ENCODE data around the gene MSTO1. TPM values are rescaled to one million over a fixed set of nuclear protein-coding genes. Genes with fewer than 3 reads are reported as not detected.
"Not testable (repeated sequence)": the region's sequence is repeated elsewhere in the genome, so short reads cannot be mapped to it uniquely, and the experiment has no call there.

Gene MSTO1
- total and polyA plus RNA-seq, 8 donors: 10.8 to 47.1 (median 24.2) TPM

- Histone ChIP-seq H3K36me3 (no peaks in the 10 kb centered on the region), H3K4me3 (no peak overlapping the region), H3K9me3 (no peaks in the 10 kb centered on the region), H3K27ac (no peak overlapping the region), H3K27me3 (no peaks in the 10 kb centered on the region), H3K4me1 (peaks cover 0 to 4% (median 0%) of the 10 kb centered on the region in 3 donors)
- WGBS, 2 donors: 77 to 87% methylated on average over 3 of the region's 3 CpGs
- ATAC-seq: no peak
- intact Hi-C loops (cut with DNase I): no loop called here
- DNase-seq: no peak
- TF ChIP-seq, protein P1, sequence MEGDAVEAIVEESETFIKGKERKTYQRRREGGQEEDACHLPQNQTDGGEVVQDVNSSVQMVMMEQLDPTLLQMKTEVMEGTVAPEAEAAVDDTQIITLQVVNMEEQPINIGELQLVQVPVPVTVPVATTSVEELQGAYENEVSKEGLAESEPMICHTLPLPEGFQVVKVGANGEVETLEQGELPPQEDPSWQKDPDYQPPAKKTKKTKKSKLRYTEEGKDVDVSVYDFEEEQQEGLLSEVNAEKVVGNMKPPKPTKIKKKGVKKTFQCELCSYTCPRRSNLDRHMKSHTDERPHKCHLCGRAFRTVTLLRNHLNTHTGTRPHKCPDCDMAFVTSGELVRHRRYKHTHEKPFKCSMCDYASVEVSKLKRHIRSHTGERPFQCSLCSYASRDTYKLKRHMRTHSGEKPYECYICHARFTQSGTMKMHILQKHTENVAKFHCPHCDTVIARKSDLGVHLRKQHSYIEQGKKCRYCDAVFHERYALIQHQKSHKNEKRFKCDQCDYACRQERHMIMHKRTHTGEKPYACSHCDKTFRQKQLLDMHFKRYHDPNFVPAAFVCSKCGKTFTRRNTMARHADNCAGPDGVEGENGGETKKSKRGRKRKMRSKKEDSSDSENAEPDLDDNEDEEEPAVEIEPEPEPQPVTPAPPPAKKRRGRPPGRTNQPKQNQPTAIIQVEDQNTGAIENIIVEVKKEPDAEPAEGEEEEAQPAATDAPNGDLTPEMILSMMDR (IDR thresholded peaks at IDR 0.05): no peak
- FAIRE-seq: no peak
Measured at GRCh38 chr1:155652951-155653350, 42.9 kb downstream of the MSTO1 start.

GRCh38 chr1:155657463-155657862, 47.4 kb downstream of the MSTO1 start:
- no peaks in the 10 kb centered on the region for H3K27me3 ChIP-seq
- H3K4me3 ChIP-seq: no peak overlapping the region
- no peaks in the 10 kb centered on the region for H3K9me3 ChIP-seq
- TF ChIP-seq, protein P1 (IDR thresholded peaks at IDR 0.05): no peak
- H3K36me3 ChIP-seq: peaks cover 0 to 27% (median 25%) of the 10 kb centered on the region in 3 donors
- 44 to 53% methylated on average over 2 of the region's 2 CpGs for WGBS, 2 donors
- intact Hi-C loops (cut with DNase I): no loop called here
- ATAC-seq (peak in 1 of 4 donors; percentile 15), DNase-seq (no peak), FAIRE-seq (no peak)
- H3K4me1 ChIP-seq: no peaks in the 10 kb centered on the region
- no peak overlapping the region for H3K27ac ChIP-seq

- H3K4me1 ChIP-seq; ATAC-seq; H3K4me3 ChIP-seq; H3K9me3 ChIP-seq; intact Hi-C loops (cut with DNase I); H3K27ac ChIP-seq; H3K27me3 ChIP-seq; FAIRE-seq; DNase-seq: not testable (repeated sequence)
- WGBS, 2 donors: 95 to 100% methylated on average over 3 of the region's 4 CpGs
- peaks cover 0 to 30% (median 30%) of the 10 kb centered on the region in 3 donors for H3K36me3 ChIP-seq
Measured at GRCh38 chr1:155661239-155661638, 51.2 kb downstream of the MSTO1 start.

Other genes starting within 250 kb of the MSTO1 start
- 10 to 100 TPM; 21.2 to 38.6 (median 24.8) TPM for gene ASH1L, start 47.4 kb upstream of the MSTO1 start, total RNA-seq
- gene ASH1L, start 47.4 kb upstream of the MSTO1 start, polyA plus RNA-seq: 1 to 10 TPM; 6.2 to 7.8 TPM
- 10 to 100 TPM; 22.1 to 37.8 (median 24.2) TPM for gene YY1AP1, start 78.6 kb downstream of the MSTO1 start, total RNA-seq
- gene YY1AP1, start 78.6 kb downstream of the MSTO1 start, polyA plus RNA-seq: 10 to 100 TPM; 19.9 to 41.4 TPM
- 10 to 100 TPM; 40.3 to 56.7 (median 46.5) TPM for gene DAP3, start 78.9 kb downstream of the MSTO1 start, total RNA-seq
- gene DAP3, start 78.9 kb downstream of the MSTO1 start, polyA plus RNA-seq: 10 to 100 TPM; 52.9 to 73.8 TPM
- gene GON4L, start 247.0 kb downstream of the MSTO1 start, total RNA-seq: 10 to 100 TPM; 18.5 to 30.5 (median 22.5) TPM
- gene GON4L, start 247.0 kb downstream of the MSTO1 start, polyA plus RNA-seq: 10 to 100 TPM; 31.2 to 32.3 TPM
- gene SYT11, start 249.3 kb downstream of the MSTO1 start, total RNA-seq: 1 to 10 TPM in 4 of 6 donors, under 1 TPM in 2; 0.83 to 5.1 (median 1.5) TPM
- 1 to 10 TPM in 1 of 2 donors, under 1 TPM in 1; 0.46 to 5.8 TPM for gene SYT11, start 249.3 kb downstream of the MSTO1 start, polyA plus RNA-seq

Measured in pancreas (tissue), 10 donors.